HG03097 (cell line): ENCODE data around the gene SGCA.

Experiments used
- ATAC-seq: cut with Tn5 transposase; IDR thresholded peaks from one replicate; pipeline ENCODE4 v1.9.1; 2021; ENCODE audit not compliant: unreplicated experiment, low FRiP score

Gene SGCA

GRCh38 chr17:50165867-50166517, at the start of gene SGCA:
Gene SGCA (plus strand): TSS chr17:50166005. CDS start chr17:50166041, 36 bp downstream.
- ATAC-seq: no peak

- ATAC-seq: no peak
Observed at GRCh38 chr17:50117202-50118051, 48.4 kb upstream of the SGCA start.

GRCh38 chr17:50118076-50118827, 47.6 kb upstream of the SGCA start:
- ATAC-seq: no peak

GRCh38 chr17:50118828-50119218, 47.0 kb upstream of the SGCA start:
- ATAC-seq: no peak

- no peak for ATAC-seq
Observed at GRCh38 chr17:50120475-50121253, 45.1 kb upstream of the SGCA start.

- ATAC-seq: no peak
Observed at GRCh38 chr17:50122945-50123344, 42.9 kb upstream of the SGCA start.

- no peak for ATAC-seq
Observed at GRCh38 chr17:50123649-50124349, 42.0 kb upstream of the SGCA start.

GRCh38 chr17:50125420-50125997, 40.3 kb upstream of the SGCA start:
- no peak for ATAC-seq

- no peak for ATAC-seq
Observed at GRCh38 chr17:50127697-50128361, 38.0 kb upstream of the SGCA start.

GRCh38 chr17:50128441-50129352, 37.1 kb upstream of the SGCA start:
- ATAC-seq: no peak

GRCh38 chr17:50129353-50129727, 36.5 kb upstream of the SGCA start:
- ATAC-seq: no peak

GRCh38 chr17:50129728-50130558, 35.9 kb upstream of the SGCA start, which contains the start of gene SAMD14:
Gene SAMD14 (minus strand): TSS chr17:50130160. CDS start chr17:50124959, 5,201 bp downstream.
- no peak for ATAC-seq

- no peak for ATAC-seq
Observed at GRCh38 chr17:50130559-50131305, 35.1 kb upstream of the SGCA start.

GRCh38 chr17:50132104-50132794, 33.6 kb upstream of the SGCA start:
- ATAC-seq: no peak

- ATAC-seq: no peak
Observed at GRCh38 chr17:50133028-50133768, 32.6 kb upstream of the SGCA start.
